HG02623 (cell line): Measurements from ENCODE around the gene OR3A3.
"Not testable (repeated sequence)": the region's sequence is repeated elsewhere in the genome, so short reads cannot be mapped to it uniquely, and the experiment has no call there.

Experiments used
- ATAC-seq: cut with Tn5 transposase; IDR thresholded peaks from one replicate; pipeline ENCODE4 v1.9.1; 2021; ENCODE audit warnings: moderate library complexity; ENCODE audit not compliant: unreplicated experiment

The OR3A3 gene

GRCh38 chr17:3411070-3411469 lies at the start of gene OR3A3:
Gene OR3A3 (plus strand): TSS chr17:3411370.
- no peak for ATAC-seq

- ATAC-seq = not testable (repeated sequence)
Observed at GRCh38 chr17:3371167-3371566, 40.0 kb upstream of the OR3A3 start.

GRCh38 chr17:3378321-3378720 lies 32.8 kb upstream of the OR3A3 start:
- ATAC-seq = no peak

- ATAC-seq = no peak
Observed at GRCh38 chr17:3381957-3382356, 29.2 kb upstream of the OR3A3 start.

- ATAC-seq = no peak
Observed at GRCh38 chr17:3385869-3386816, 25.0 kb upstream of the OR3A3 start, which contains the start of gene OR3A2. Gene OR3A2 (minus strand): TSS chr17:3386308.

- ATAC-seq = no peak
Observed at GRCh38 chr17:3389791-3390190, 21.4 kb upstream of the OR3A3 start.

- ATAC-seq = not testable (repeated sequence)
Observed at GRCh38 chr17:3397801-3398200, 13.4 kb upstream of the OR3A3 start.

- no peak for ATAC-seq
Observed at GRCh38 chr17:3398310-3398709, 12.9 kb upstream of the OR3A3 start, which contains the start of gene OR1E1. Gene OR1E1 (minus strand): TSS chr17:3398410. CDS start chr17:3398410, 0 bp downstream.

GRCh38 chr17:3400055-3400454 lies 11.1 kb upstream of the OR3A3 start:
- no peak for ATAC-seq

- ATAC-seq = no peak
Observed at GRCh38 chr17:3401786-3402185, 9.4 kb upstream of the OR3A3 start.

GRCh38 chr17:3403856-3404255 lies 7.3 kb upstream of the OR3A3 start:
- ATAC-seq = not testable (repeated sequence)

GRCh38 chr17:3412216-3412615 lies 1.0 kb downstream of the OR3A3 start:
- ATAC-seq = not testable (repeated sequence)

- ATAC-seq = no peak
Observed at GRCh38 chr17:3415610-3416009, 4.4 kb downstream of the OR3A3 start.

- ATAC-seq = no peak
Observed at GRCh38 chr17:3418222-3418621, 7.1 kb downstream of the OR3A3 start.

- ATAC-seq = not testable (repeated sequence)
Observed at GRCh38 chr17:3433215-3433614, 22.0 kb downstream of the OR3A3 start.

GRCh38 chr17:3433741-3434140 lies 22.6 kb downstream of the OR3A3 start, which contains the start of gene OR1E2:
Gene OR1E2 (minus strand): TSS chr17:3433841. CDS start chr17:3433841, 0 bp downstream.
- no peak for ATAC-seq

- ATAC-seq = no peak
Observed at GRCh38 chr17:3438368-3438767, 27.2 kb downstream of the OR3A3 start.

- ATAC-seq = no peak
Observed at GRCh38 chr17:3440451-3440850, 29.3 kb downstream of the OR3A3 start.

- no peak for ATAC-seq
Observed at GRCh38 chr17:3447625-3448024, 36.5 kb downstream of the OR3A3 start.

- no peak for ATAC-seq
Observed at GRCh38 chr17:3448059-3448665, 37.0 kb downstream of the OR3A3 start.

- not testable (repeated sequence) for ATAC-seq
Observed at GRCh38 chr17:3466355-3466754, 55.2 kb downstream of the OR3A3 start.

GRCh38 chr17:3469529-3469928 lies 58.4 kb downstream of the OR3A3 start:
- no peak for ATAC-seq
